Peyer's patch (tissue), 4 donors: ENCODE data around the gene SPDYE18.
"Not testable (repeated sequence)": the region's sequence is repeated elsewhere in the genome, so short reads cannot be mapped to it uniquely, and the experiment has no call there.

Experiments used
- POLR2A ChIP-seq, 2 donors: fragments of 450-650 bp; IDR thresholded peaks; one replicate each; pipeline ENCODE4 v1.5.1; 2017; ENCODE audit warnings: antibody characterized with exemption in 2 of 2, mild to moderate bottlenecking in 2 of 2, moderate library complexity in 2 of 2
- TF ChIP-seq, protein P1 (sequence below), 6 experiments: fragments of 450-650 bp in 4 of 6; fragments of 200-600 bp in 2 of 6; sonication (generic) in 1 of 6; IDR thresholded peaks; one replicate each; pipeline ENCODE4 v1.5.1; 2017 to 2019; ENCODE audit warnings: antibody characterized with exemption in 6 of 6, mild to moderate bottlenecking in 3 of 6, moderate library complexity in 1 of 6

DNA sequence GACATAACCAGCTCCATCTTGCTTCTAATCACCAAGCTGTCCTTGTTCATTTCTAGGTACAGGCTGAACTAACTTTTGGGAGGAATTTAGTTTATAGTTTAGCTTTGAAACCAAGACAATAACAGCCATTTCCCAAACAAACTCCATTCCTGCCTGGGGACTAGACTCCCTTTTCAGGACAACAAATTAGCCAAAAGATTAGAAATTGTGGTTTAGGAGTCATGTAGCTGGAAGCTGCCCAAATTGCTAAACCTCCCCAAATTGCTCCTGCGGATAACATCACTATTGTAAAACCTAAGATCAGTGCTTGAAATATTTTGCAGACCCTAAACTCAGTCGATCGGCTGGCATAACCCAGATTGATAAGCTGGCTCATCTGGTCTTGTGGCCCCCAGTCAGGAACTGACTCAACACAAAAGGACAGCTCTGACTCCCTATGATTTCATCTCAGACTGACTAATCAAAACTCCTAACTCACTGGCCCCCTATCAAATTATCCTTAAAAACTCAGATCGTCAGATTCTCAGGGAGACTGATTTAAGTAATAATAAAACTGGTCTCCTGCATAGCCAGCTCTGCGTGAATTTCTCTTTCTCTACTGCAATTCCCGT, 12.5 kb upstream of the SPDYE18 start:
- TF ChIP-seq, protein P1, sequence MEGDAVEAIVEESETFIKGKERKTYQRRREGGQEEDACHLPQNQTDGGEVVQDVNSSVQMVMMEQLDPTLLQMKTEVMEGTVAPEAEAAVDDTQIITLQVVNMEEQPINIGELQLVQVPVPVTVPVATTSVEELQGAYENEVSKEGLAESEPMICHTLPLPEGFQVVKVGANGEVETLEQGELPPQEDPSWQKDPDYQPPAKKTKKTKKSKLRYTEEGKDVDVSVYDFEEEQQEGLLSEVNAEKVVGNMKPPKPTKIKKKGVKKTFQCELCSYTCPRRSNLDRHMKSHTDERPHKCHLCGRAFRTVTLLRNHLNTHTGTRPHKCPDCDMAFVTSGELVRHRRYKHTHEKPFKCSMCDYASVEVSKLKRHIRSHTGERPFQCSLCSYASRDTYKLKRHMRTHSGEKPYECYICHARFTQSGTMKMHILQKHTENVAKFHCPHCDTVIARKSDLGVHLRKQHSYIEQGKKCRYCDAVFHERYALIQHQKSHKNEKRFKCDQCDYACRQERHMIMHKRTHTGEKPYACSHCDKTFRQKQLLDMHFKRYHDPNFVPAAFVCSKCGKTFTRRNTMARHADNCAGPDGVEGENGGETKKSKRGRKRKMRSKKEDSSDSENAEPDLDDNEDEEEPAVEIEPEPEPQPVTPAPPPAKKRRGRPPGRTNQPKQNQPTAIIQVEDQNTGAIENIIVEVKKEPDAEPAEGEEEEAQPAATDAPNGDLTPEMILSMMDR (IDR thresholded peaks at IDR 0.05): not testable (repeated sequence)
- TF ChIP-seq POLR2A (IDR thresholded peaks at IDR 0.05): not testable (repeated sequence)
